IMR-90 (cell line): ENCODE data around the gene BPGM. TPM values are rescaled to one million over a fixed set of nuclear protein-coding genes. Genes with fewer than 3 reads are reported as not detected.

Experiments
- ATAC-seq: fragments of 200-7000 bp; cut with Tn5 transposase; 2 replicates; pipeline ENCODE4 v1.9.1; 2020; ENCODE audit warnings: low read depth, mild to moderate bottlenecking, moderate library complexity
- BruUV-seq: library from RNA; stranded (reverse); fragments of 400-500 nt; replicated peaks from 2 replicates; lab custom pipeline; 2021; lab: Mats Ljungman, UMichigan
- CTCF ChIA-PET: fragments of 300-600 bp; formaldehyde crosslinking; extraction: SDS; loops from one replicate; lab custom pipeline; 2021; ENCODE audit warnings: antibody characterized with exemption; lab: Yijun Ruan, JAX
- POLR2A ChIA-PET: fragments of 300-600 bp; sonication (Branson Sonifier 250); formaldehyde crosslinking; loops from one replicate; lab custom pipeline; 2022; ENCODE audit warnings: antibody characterized with exemption; ENCODE audit not compliant: unreplicated experiment; lab: Charles Lee
- DNase-seq: peaks from one replicate; pipeline ENCODE4 v3.0.0; 2013
- H2AFZ ChIP-seq: replicated peaks from 2 replicates; pipeline ENCODE3; 2013; ENCODE audit warnings: low read length, mild to moderate bottlenecking; ENCODE audit not compliant: poor library complexity
- H2AK5ac ChIP-seq: 2 replicates; pipeline ENCODE4 v1.6.1; 2013; ENCODE audit warnings: low read depth, low read length, inconsistent platforms
- H2AK9ac ChIP-seq: replicated peaks from 2 replicates; pipeline ENCODE3; 2013; ENCODE audit warnings: mild to moderate bottlenecking, low read depth, low read length, moderate library complexity; ENCODE audit not compliant: poor library complexity
- H2BK120ac ChIP-seq: 2 replicates; pipeline ENCODE4 v1.6.1; 2013; ENCODE audit warnings: low read depth, low read length, inconsistent platforms
- H2BK15ac ChIP-seq: 3 replicates; pipeline ENCODE4 v1.6.1; 2013; ENCODE audit warnings: low read depth, low read length, inconsistent platforms
- H2BK20ac ChIP-seq: 2 replicates; pipeline ENCODE4 v1.6.1; 2013; ENCODE audit warnings: low read depth, mild to moderate bottlenecking, inconsistent platforms, low read length, moderate library complexity
- H2BK5ac ChIP-seq: 2 replicates; pipeline ENCODE4 v1.6.1; 2013; ENCODE audit warnings: mild to moderate bottlenecking, low read depth, low read length, inconsistent platforms; ENCODE audit not compliant: poor library complexity, severe bottlenecking
- H3K14ac ChIP-seq: replicated peaks from 2 replicates; pipeline ENCODE4 v1.6.1; 2013; ENCODE audit warnings: low read depth, low read length, inconsistent platforms
- H3K18ac ChIP-seq: 2 replicates; pipeline ENCODE4 v1.6.1; 2013; ENCODE audit warnings: low read depth, low read length, control low read depth
- H3K23ac ChIP-seq: 2 replicates; pipeline ENCODE4 v1.6.1; 2013; ENCODE audit warnings: low read depth, low read length, inconsistent platforms
- H3K27ac ChIP-seq: 2 replicates; pipeline ENCODE4 v1.5.1; 2013; ENCODE audit warnings: mild to moderate bottlenecking, control low read depth, low read length; ENCODE audit not compliant: insufficient read depth
- H3K27me3 ChIP-seq: 2 replicates; pipeline ENCODE4 v1.6.1; 2013; ENCODE audit warnings: low read length; ENCODE audit not compliant: control insufficient read depth, insufficient read depth
- H3K36me3 ChIP-seq: 2 replicates; pipeline ENCODE4 v1.6.1; 2013; ENCODE audit warnings: low read length, mixed read lengths; ENCODE audit not compliant: control insufficient read depth, insufficient read depth
- H3K4ac ChIP-seq: 2 replicates; pipeline ENCODE4 v1.6.1; 2013; ENCODE audit warnings: low read depth, low read length, inconsistent platforms
- H3K4me1 ChIP-seq: 2 replicates; pipeline ENCODE4 v1.6.1; 2013; ENCODE audit warnings: low read length, mixed read lengths; ENCODE audit not compliant: control insufficient read depth, insufficient read depth
- H3K4me2 ChIP-seq: 2 replicates; pipeline ENCODE4 v1.6.1; 2013; ENCODE audit warnings: low read depth, mild to moderate bottlenecking, control low read depth, low read length, moderate library complexity
- H3K4me3 ChIP-seq: 2 replicates; pipeline ENCODE4 v1.5.1; 2013; ENCODE audit warnings: low read depth, mild to moderate bottlenecking, control low read depth, low read length, moderate library complexity; ENCODE audit not compliant: insufficient read depth
- H3K56ac ChIP-seq: 2 replicates; pipeline ENCODE4 v1.6.1; 2013; ENCODE audit warnings: low read length, inconsistent platforms; ENCODE audit not compliant: insufficient read depth; ENCODE audit errors: extremely low read depth
- H3K79me1 ChIP-seq, 2 experiments: 2 replicates each; pipeline ENCODE4 v1.6.1; 2013; ENCODE audit warnings: low read length in 2 of 2, inconsistent platforms in 1 of 2, low read depth in 1 of 2
- H3K9ac ChIP-seq: 2 replicates; pipeline ENCODE4 v1.6.1; 2013; ENCODE audit warnings: low read depth, low read length, control low read depth
- H3K9me1 ChIP-seq: 2 replicates; pipeline ENCODE4 v1.6.1; 2013; ENCODE audit warnings: low read length, inconsistent platforms; ENCODE audit not compliant: insufficient read depth
- H3K9me3 ChIP-seq: 2 replicates; pipeline ENCODE4 v1.6.1; 2013; ENCODE audit warnings: low read length; ENCODE audit not compliant: control insufficient read depth, insufficient read depth
- H4K20me1 ChIP-seq: 2 replicates; pipeline ENCODE4 v1.6.1; 2013; ENCODE audit warnings: low read length, inconsistent platforms; ENCODE audit not compliant: insufficient read depth
- H4K5ac ChIP-seq: 2 replicates; pipeline ENCODE4 v1.6.1; 2013; ENCODE audit warnings: mild to moderate bottlenecking, low read depth, low read length, control low read depth
- H4K8ac ChIP-seq, 2 experiments: 2 replicates each; pipeline ENCODE4 v1.6.1; 2013; ENCODE audit warnings: low read depth in 2 of 2, low read length in 2 of 2, control low read depth in 1 of 2, inconsistent platforms in 1 of 2
- H4K91ac ChIP-seq: 2 replicates; pipeline ENCODE4 v1.6.1; 2013; ENCODE audit warnings: low read depth, low read length, inconsistent platforms; ENCODE audit not compliant: insufficient read depth
- BHLHE40 ChIP-seq: fragments of 150-350 bp; IDR thresholded peaks from 2 replicates; pipeline ENCODE4 v1.6.1; 2016; ENCODE audit warnings: mild to moderate bottlenecking, low read depth, low read length
- CEBPB ChIP-seq: IDR thresholded peaks from 2 replicates; pipeline ENCODE4 v1.6.1; 2012; ENCODE audit warnings: low read depth, low read length, improper control_type of control experiment
- CHD1 ChIP-seq: IDR thresholded peaks from 2 replicates; pipeline ENCODE4 v1.6.1; 2012; ENCODE audit warnings: low read depth, low read length, improper control_type of control experiment
- FOS ChIP-seq: fragments of 150-350 bp; IDR thresholded peaks from 2 replicates; pipeline ENCODE4 v1.6.1; 2016; ENCODE audit warnings: low read depth, low read length
- MAFK ChIP-seq: IDR thresholded peaks from 2 replicates; pipeline ENCODE4 v1.6.1; 2012; ENCODE audit warnings: low read depth, low read length, improper control_type of control experiment
- MAZ ChIP-seq: IDR thresholded peaks from 2 replicates; pipeline ENCODE4 v1.6.1; 2012; ENCODE audit warnings: low read depth, mild to moderate bottlenecking, low read length, improper control_type of control experiment, moderate library complexity, borderline replicate concordance
- MXI1 ChIP-seq: IDR thresholded peaks from 2 replicates; pipeline ENCODE4 v1.6.1; 2012; ENCODE audit warnings: low read depth, mild to moderate bottlenecking, low read length, moderate library complexity, borderline replicate concordance
- NFE2L2 ChIP-seq: fragments of 150-350 bp; IDR thresholded peaks from 2 replicates; pipeline ENCODE4 v1.6.1; 2016; ENCODE audit warnings: low read depth, mild to moderate bottlenecking, low read length
- POLR2A ChIP-seq: IDR thresholded peaks from 2 replicates; pipeline ENCODE4 v1.6.1; 2012; ENCODE audit warnings: mild to moderate bottlenecking, low read depth, low read length
- RAD21 ChIP-seq: IDR thresholded peaks from 2 replicates; pipeline ENCODE4 v1.6.1; 2012; ENCODE audit warnings: low read length, improper control_type of control experiment
- RCOR1 ChIP-seq: IDR thresholded peaks from 2 replicates; pipeline ENCODE4 v1.6.1; 2012; ENCODE audit warnings: mild to moderate bottlenecking, low read length, improper control_type of control experiment; ENCODE audit not compliant: insufficient replicate concordance
- RFX5 ChIP-seq: IDR thresholded peaks from 2 replicates; pipeline ENCODE4 v1.8.0; 2012; ENCODE audit warnings: low read depth, mild to moderate bottlenecking, low read length, moderate library complexity
- SMC3 ChIP-seq: fragments of 150-350 bp; IDR thresholded peaks from 2 replicates; pipeline ENCODE4 v1.6.1; 2016; ENCODE audit warnings: low read depth, mild to moderate bottlenecking, antibody characterized with exemption, low read length, moderate library complexity
- WGBS, 2 experiments: methylation state at CpG; one replicate each; pipeline versions ENCODE4 v1.1.5 to v1.1.7; 2013; ENCODE audit warnings: missing lambda C conversion rate in 2 of 2; ENCODE audit not compliant: insufficient read length in 1 of 2; ENCODE audit errors: extremely low coverage in 2 of 2; 5-methylcytosine and 5-hydroxymethylcytosine counted together
- dilution Hi-C: fragments of 300-500 bp; cut with HindIII; formaldehyde crosslinking; loops from one replicate; pipeline ENCODE4 v1.14.3; 2018; ENCODE audit warnings: low sequenced_read_pairs; ENCODE audit not compliant: unreplicated experiment
- in situ Hi-C: fragments of 300-500 bp; cut with MboI; formaldehyde crosslinking; loops from 3 replicates; pipeline ENCODE4 v1.14.3; 2019; ENCODE audit warnings: low sequenced_read_pairs, inconsistent platforms, mixed read lengths
- intact Hi-C: fragments of 100-400 bp; cut with micrococcal nuclease; formaldehyde crosslinking; loops from 2 replicates; pipeline ENCODE4 v1.10.0; 2022
- polyA plus RNA-seq, 3 experiments: library from polyadenylated mRNA; depleted of rRNA; stranded (reverse); fragments of >200 nt; gene quantifications; 2 replicates each; pipeline ENCODE4 v1.2.3, GENCODE V29; 2012; ENCODE audit warnings: low replicate concordance in 1 of 3
- total RNA-seq: library from RNA; depleted of rRNA; stranded (reverse); fragments of >200 nt; gene quantifications from 2 replicates; pipeline ENCODE4 v1.2.3, GENCODE V29; 2012
- TF ChIP-seq, protein P1 (sequence below): fragments of 150-350 bp; IDR thresholded peaks from 2 replicates; pipeline ENCODE4 v1.6.1; 2016; ENCODE audit warnings: low read depth, mild to moderate bottlenecking, low read length, moderate library complexity, borderline replicate concordance
- TF ChIP-seq, protein P2 (sequence below): conservative IDR thresholded peaks from 2 replicates; pipeline ENCODE4 v1.5.1; 2012; ENCODE audit warnings: mild to moderate bottlenecking, low read depth, low read length, improper control_type of control experiment
- TF ChIP-seq, protein P3 (sequence below): fragments of 150-350 bp; IDR thresholded peaks from 2 replicates; pipeline ENCODE4 v1.6.1; 2017; ENCODE audit warnings: mild to moderate bottlenecking, antibody characterized with exemption, low read length, low read depth

The BPGM gene
- total and polyA plus RNA-seq, 2 of the 4 experiments (the other 2 are of a cell fraction), result 18.8 to 20.0 TPM

DNA sequence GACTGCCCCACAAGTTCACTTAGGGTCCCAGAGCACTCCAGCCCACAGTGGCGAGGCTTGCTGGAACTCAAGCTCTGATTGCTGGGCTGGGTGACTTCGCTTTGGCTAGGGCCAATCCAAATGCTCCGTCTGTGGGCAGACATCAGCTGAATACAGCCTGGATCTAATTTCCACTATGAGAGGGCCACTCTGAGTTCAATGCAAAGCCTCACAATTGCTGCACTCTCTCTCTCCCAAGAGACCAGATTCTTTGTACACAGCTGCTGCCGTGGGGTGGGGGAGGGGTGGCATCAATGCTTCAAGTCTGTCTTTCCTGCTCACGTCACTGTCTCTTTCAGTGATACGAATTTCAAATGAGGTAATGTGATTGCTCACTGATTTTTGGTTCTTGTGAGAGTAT is 47.3 kb upstream of the BPGM start:
- Histone ChIP-seq H4K20me1 (no peaks in the 10 kb centered on the region), H3K27ac (no peak overlapping the region), H3K4me3 (no peak overlapping the region), H2BK20ac (no peak overlapping the region), H4K8ac (no peak overlapping the region), H3K9me3 (no peaks in the 10 kb centered on the region; the same call in 1 of the 2 replicates), H3K56ac (no peak overlapping the region), H3K27me3 (no peaks in the 10 kb centered on the region), H2BK15ac (no peak overlapping the region), H2AK5ac (no peak overlapping the region), H3K4ac (no peak overlapping the region), H3K4me1 (peaks cover 6% of the 10 kb centered on the region; the same call in 1 of the 2 replicates), H3K4me2 (no peak overlapping the region), H2AFZ (no peak overlapping the region), H2AK9ac (no peak overlapping the region), H3K18ac (no peak overlapping the region), H4K91ac (no peak overlapping the region), H4K5ac (no peak overlapping the region), H2BK5ac (no peak overlapping the region), H3K9ac (no peak overlapping the region), H3K14ac (no peak overlapping the region), H3K23ac (no peak overlapping the region), H3K9me1 (no peaks in the 10 kb centered on the region; the same call in 1 of the 2 replicates), H2BK120ac (no peak overlapping the region), H3K79me1 (no peaks in the 10 kb centered on the region), H3K36me3 (no peaks in the 10 kb centered on the region)
- ATAC-seq, result no peak
- intact Hi-C loops (no loop called here), dilution Hi-C loops (no loop called here), in situ Hi-C loops (no loop called here)
- no TSS peak for BruUV-seq
- no peak for DNase-seq
- 43% methylated on average over 1 of the region's 6 CpGs; no CpG with 5 or more reads in 1 of the 2 experiments for WGBS, 2 experiments
- CTCF ChIA-PET, result no interaction called here
- no peak for TF ChIP-seq CEBPB
- TF ChIP-seq SMC3, result no peak
- no peak for TF ChIP-seq MAFK
- TF ChIP-seq, protein P1, sequence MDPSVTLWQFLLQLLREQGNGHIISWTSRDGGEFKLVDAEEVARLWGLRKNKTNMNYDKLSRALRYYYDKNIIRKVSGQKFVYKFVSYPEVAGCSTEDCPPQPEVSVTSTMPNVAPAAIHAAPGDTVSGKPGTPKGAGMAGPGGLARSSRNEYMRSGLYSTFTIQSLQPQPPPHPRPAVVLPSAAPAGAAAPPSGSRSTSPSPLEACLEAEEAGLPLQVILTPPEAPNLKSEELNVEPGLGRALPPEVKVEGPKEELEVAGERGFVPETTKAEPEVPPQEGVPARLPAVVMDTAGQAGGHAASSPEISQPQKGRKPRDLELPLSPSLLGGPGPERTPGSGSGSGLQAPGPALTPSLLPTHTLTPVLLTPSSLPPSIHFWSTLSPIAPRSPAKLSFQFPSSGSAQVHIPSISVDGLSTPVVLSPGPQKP, result no peak
- no peak for TF ChIP-seq MXI1
- TF ChIP-seq BHLHE40, result no peak
- TF ChIP-seq, protein P2, sequence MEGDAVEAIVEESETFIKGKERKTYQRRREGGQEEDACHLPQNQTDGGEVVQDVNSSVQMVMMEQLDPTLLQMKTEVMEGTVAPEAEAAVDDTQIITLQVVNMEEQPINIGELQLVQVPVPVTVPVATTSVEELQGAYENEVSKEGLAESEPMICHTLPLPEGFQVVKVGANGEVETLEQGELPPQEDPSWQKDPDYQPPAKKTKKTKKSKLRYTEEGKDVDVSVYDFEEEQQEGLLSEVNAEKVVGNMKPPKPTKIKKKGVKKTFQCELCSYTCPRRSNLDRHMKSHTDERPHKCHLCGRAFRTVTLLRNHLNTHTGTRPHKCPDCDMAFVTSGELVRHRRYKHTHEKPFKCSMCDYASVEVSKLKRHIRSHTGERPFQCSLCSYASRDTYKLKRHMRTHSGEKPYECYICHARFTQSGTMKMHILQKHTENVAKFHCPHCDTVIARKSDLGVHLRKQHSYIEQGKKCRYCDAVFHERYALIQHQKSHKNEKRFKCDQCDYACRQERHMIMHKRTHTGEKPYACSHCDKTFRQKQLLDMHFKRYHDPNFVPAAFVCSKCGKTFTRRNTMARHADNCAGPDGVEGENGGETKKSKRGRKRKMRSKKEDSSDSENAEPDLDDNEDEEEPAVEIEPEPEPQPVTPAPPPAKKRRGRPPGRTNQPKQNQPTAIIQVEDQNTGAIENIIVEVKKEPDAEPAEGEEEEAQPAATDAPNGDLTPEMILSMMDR, result no peak
- TF ChIP-seq NFE2L2, result no peak
- TF ChIP-seq RAD21, result no peak
- TF ChIP-seq, protein P3, sequence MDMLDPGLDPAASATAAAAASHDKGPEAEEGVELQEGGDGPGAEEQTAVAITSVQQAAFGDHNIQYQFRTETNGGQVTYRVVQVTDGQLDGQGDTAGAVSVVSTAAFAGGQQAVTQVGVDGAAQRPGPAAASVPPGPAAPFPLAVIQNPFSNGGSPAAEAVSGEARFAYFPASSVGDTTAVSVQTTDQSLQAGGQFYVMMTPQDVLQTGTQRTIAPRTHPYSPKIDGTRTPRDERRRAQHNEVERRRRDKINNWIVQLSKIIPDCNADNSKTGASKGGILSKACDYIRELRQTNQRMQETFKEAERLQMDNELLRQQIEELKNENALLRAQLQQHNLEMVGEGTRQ, result no peak
- no peak for TF ChIP-seq FOS
- TF ChIP-seq CHD1, result no peak
- no peak for TF ChIP-seq RFX5
- no peak for TF ChIP-seq MAZ
- no peak for TF ChIP-seq RCOR1
- TF ChIP-seq POLR2A, result no peak
- POLR2A ChIA-PET, result no interaction called here
